Fibroblast of lung (primary cell): ENCODE results near the gene GFPT2. TPM values are rescaled to one million over a fixed set of nuclear protein-coding genes. Genes with fewer than 3 reads are reported as not detected.
A peak's percentile ranks its signal among the peaks of the same experiment; 100 is the strongest.

Experiments used
- DNase-seq, 2 donors: peaks; one replicate each; pipeline versions ENCODE4 v3.0.0 to v3.0.0-alpha.2; 2010; ENCODE audit warnings: low read depth in 2 of 2
- H2AFZ ChIP-seq: 2 replicates; pipeline ENCODE4 v1.5.1; 2012; ENCODE audit warnings: low read length, control low read depth, inconsistent platforms
- H3K27ac ChIP-seq: 2 replicates; pipeline ENCODE4 v1.5.1; 2011; ENCODE audit warnings: low read length, control low read depth; ENCODE audit not compliant: insufficient read depth
- H3K27me3 ChIP-seq: 2 replicates; pipeline ENCODE4 v1.5.1; 2011; ENCODE audit warnings: mild to moderate bottlenecking, low read length; ENCODE audit not compliant: control insufficient read depth, insufficient read depth
- H3K36me3 ChIP-seq: 2 replicates; pipeline ENCODE4 v1.5.1; 2011; ENCODE audit warnings: low read length; ENCODE audit not compliant: control insufficient read depth, insufficient read depth
- H3K4me1 ChIP-seq: 2 replicates; pipeline ENCODE4 v1.5.1; 2011; ENCODE audit warnings: low read length; ENCODE audit not compliant: control insufficient read depth, insufficient read depth; ENCODE audit errors: extremely low read depth
- H3K4me2 ChIP-seq: 2 replicates; pipeline ENCODE4 v1.5.1; 2011; ENCODE audit warnings: low read length, control low read depth; ENCODE audit not compliant: insufficient read depth; ENCODE audit errors: extremely low read depth
- H3K4me3 ChIP-seq, 4 experiments: fragments of 200-600 bp in 1 of 4; sonication (generic) in 1 of 4; replicated peaks in 1 of 4; 2 replicates each; pipeline ENCODE4 v1.5.1; 2011 to 2016; ENCODE audit warnings: low read length in 4 of 4, low read depth in 3 of 4, mild to moderate bottlenecking in 3 of 4, control low read depth in 2 of 4, inconsistent platforms in 1 of 4, mixed read lengths in 1 of 4; ENCODE audit not compliant: insufficient read depth in 1 of 4; ENCODE audit errors: control extremely low read depth in 1 of 4
- H3K79me2 ChIP-seq: 2 replicates; pipeline ENCODE4 v1.5.1; 2012; ENCODE audit warnings: mild to moderate bottlenecking, low read length, inconsistent platforms; ENCODE audit not compliant: control insufficient read depth, insufficient read depth
- H3K9ac ChIP-seq: 2 replicates; pipeline ENCODE4 v1.5.1; 2011; ENCODE audit warnings: mild to moderate bottlenecking, low read length, control low read depth; ENCODE audit not compliant: insufficient read depth
- H3K9me3 ChIP-seq: 2 replicates; pipeline ENCODE4 v1.5.1; 2012; ENCODE audit warnings: low read depth, low read length; ENCODE audit not compliant: control insufficient read depth, insufficient read depth
- H4K20me1 ChIP-seq: 2 replicates; pipeline ENCODE4 v1.5.1; 2011; ENCODE audit warnings: low read length; ENCODE audit not compliant: control insufficient read depth, insufficient read depth; ENCODE audit errors: extremely low read depth
- EZH2 ChIP-seq: IDR thresholded peaks from 2 replicates; pipeline ENCODE4 v1.5.1; 2012; ENCODE audit warnings: low read length, control low read depth, mild to moderate bottlenecking; ENCODE audit errors: missing control alignments
- polyA minus RNA-seq: library from RNA; depleted of rRNA, polyadenylated mRNA; stranded (reverse); fragments of >200 nt; gene quantifications from 2 replicates; pipeline ENCODE4 v1.2.3, GENCODE V29; 2011; ENCODE audit warnings: low replicate concordance
- polyA plus RNA-seq, 2 donors: library from polyadenylated mRNA; depleted of rRNA in 1 of 2; stranded (reverse) in 1 of 2; unstranded in 1 of 2; fragments of >200 nt; gene quantifications; 2 replicates each; pipeline ENCODE4 v1.2.1, GENCODE V29; 2011 to 2012; ENCODE audit warnings: missing spikeins in 1 of 2
- total RNA-seq: library from RNA; depleted of rRNA; stranded (reverse); fragments of >200 nt; gene quantifications from 2 replicates; pipeline ENCODE4 v1.2.1, GENCODE V29; 2014
- TF ChIP-seq, protein P1 (sequence below), 2 donors: IDR thresholded peaks in 1 of 2; conservative IDR thresholded peaks in 1 of 2; 1 replicate in 1 of 2; 2 replicates in 1 of 2; pipeline ENCODE4 v1.5.1; 2011 to 2012; ENCODE audit warnings: low read length in 2 of 2, control low read depth in 1 of 2, inconsistent platforms in 1 of 2, low read depth in 1 of 2, mild to moderate bottlenecking in 1 of 2

The GFPT2 gene
- total RNA-seq (19.3 and 26.7 TPM in 2 replicates), polyA plus RNA-seq (6.1 and 24.7 TPM in 2 replicates), polyA minus RNA-seq (10.3 and 33.5 TPM in 2 replicates)
- 4.5 and 19.0 TPM in 2 replicates for polyA plus RNA-seq (2012)

DNA sequence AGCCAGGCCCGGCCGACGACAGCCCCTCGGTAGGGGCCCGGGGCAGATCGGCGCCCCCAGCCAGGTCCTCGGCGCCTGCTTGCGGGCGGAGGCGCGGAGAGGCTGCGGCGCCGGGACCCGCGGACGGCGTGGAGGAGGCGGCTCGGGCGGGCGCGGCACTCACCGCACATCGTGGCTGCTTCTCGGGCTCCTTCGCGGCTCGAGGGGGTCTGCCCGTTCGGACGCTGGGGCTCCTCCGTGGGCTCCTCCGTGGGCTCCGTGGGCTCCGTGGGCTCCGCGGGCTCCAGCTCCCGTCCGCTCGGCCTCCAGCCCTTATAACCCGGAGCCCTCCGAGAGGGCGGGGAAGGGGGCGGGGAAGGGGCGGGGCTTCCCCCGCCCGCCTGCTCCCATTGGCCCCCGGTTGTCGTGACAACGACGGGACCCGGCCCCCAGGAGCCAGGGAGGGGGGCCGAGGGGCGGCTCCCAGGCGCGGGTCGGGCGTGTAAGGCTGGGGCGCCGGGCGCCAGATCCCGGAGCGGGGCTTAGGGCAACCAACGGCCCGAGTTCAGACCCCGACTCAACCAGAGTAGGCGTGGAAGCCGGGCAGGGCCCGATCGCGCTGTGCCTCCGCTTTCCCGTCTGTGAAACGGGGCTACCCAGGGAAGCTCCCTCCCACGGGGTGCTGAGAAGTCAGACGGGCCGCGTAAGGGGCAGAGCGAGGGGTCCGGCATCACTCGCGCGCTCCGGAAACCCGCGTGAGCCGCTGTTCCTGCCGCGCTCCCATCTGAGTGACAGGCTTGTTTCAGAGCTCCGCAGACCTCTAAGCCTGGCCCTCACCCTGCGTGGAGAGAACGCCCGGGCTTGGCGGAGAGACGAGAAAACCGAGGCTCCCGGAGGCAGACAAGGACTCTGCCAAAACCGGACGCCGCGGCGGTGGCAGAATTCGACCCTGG lies at the start of gene GFPT2:
GFPT2 (minus strand) TSS at position 289 of the 932 bp plus-strand sequence; CDS start at position 170, 119 bp downstream.
- Histone ChIP-seq H3K79me2 (peaks cover 3% of the 10 kb centered on the region), H2AFZ (peak within 1 kb of the TSS; percentile 75), H3K4me3 (peak within 1 kb of the TSS; percentile 65 to 78 (median 72)), H3K36me3 (no peaks in the 10 kb centered on the region), H3K27me3 (peaks cover 9% of the 10 kb centered on the region), H3K4me2 (peak within 1 kb of the TSS; percentile 85), H3K4me1 (no peaks in the 10 kb centered on the region), H3K9ac (peak within 1 kb of the TSS; percentile 50), H3K9me3 (no peaks in the 10 kb centered on the region), H3K27ac (peak within 1 kb of the TSS; percentile 20), H4K20me1 (no peaks in the 10 kb centered on the region)
- TF ChIP-seq EZH2 = no peak
- TF ChIP-seq, protein P1, sequence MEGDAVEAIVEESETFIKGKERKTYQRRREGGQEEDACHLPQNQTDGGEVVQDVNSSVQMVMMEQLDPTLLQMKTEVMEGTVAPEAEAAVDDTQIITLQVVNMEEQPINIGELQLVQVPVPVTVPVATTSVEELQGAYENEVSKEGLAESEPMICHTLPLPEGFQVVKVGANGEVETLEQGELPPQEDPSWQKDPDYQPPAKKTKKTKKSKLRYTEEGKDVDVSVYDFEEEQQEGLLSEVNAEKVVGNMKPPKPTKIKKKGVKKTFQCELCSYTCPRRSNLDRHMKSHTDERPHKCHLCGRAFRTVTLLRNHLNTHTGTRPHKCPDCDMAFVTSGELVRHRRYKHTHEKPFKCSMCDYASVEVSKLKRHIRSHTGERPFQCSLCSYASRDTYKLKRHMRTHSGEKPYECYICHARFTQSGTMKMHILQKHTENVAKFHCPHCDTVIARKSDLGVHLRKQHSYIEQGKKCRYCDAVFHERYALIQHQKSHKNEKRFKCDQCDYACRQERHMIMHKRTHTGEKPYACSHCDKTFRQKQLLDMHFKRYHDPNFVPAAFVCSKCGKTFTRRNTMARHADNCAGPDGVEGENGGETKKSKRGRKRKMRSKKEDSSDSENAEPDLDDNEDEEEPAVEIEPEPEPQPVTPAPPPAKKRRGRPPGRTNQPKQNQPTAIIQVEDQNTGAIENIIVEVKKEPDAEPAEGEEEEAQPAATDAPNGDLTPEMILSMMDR (conservative IDR thresholded peaks at IDR 0.05 in 1 of 2, IDR thresholded peaks at IDR 0.05 in 1 of 2; ENCODE audit: low read depth in 1 of 2, low read length in 2 of 2) = no peak
- peak; percentile 73 to 79 for DNase-seq

DNA sequence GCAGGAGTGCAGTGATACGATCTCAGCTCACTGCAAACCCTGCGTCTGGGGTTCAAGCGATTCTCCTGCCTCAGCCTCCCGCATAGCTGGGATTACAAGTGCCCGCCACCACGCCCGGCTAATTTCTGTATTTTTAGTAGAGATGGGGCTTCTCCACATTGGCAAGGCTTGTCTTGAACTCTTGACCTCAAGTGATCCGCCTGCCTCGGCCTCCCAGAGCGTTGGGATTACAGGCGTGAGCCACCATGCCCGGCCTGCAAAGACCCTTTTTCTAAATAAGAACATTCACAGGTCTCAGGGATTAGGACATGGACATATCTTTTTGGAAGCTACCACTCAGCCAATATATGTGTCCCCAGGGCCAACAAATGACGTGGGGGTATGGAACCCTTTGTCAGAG lies 49.6 kb upstream of the GFPT2 start:
- DNase-seq = no peak
- no peaks in the 10 kb centered on the region for H4K20me1 ChIP-seq
- TF ChIP-seq, protein P1 (conservative IDR thresholded peaks at IDR 0.05 in 1 of 2, IDR thresholded peaks at IDR 0.05 in 1 of 2; ENCODE audit: low read depth in 1 of 2, low read length in 2 of 2) = no peak

DNA sequence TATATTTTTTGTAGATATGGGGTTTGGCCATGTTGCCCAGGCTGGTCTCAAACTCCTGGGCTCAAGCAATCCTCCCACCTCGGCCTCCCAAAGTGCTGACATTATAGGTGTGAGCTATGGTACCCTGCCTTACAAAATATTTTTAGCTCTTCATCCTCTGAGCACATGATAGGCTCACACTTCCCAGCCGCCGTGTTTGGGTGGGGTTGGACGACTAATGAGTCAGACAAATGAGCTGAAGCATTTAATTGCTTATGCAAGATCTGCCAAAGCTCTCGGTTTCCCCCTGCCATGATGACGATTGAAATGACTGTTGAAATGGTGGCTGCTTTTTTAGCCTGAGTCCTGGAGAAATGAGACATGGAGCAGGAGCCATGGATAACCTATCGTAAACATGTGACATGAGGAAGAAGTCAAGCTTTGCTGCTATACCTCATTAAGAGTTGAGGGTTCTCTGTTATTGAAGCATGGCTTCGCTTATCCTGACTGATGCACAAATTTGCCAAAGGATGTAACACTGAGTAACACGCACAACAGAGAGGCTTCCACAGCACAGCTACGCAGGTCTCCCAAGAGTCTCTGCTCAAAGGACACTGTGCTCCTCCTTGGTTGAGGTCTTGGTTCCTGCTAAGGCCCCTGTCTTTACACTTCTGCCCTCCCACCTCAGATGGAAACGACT lies 48.2 kb upstream of the GFPT2 start:
- H3K4me1 ChIP-seq = no peaks in the 10 kb centered on the region
- DNase-seq = no peak
- H3K36me3 ChIP-seq = no peaks in the 10 kb centered on the region
- no peaks in the 10 kb centered on the region for H3K27me3 ChIP-seq
- H3K27ac ChIP-seq = no peak overlapping the region
- H2AFZ ChIP-seq = no peak overlapping the region
- TF ChIP-seq EZH2 = no peak
- TF ChIP-seq, protein P1 (conservative IDR thresholded peaks at IDR 0.05 in 1 of 2, IDR thresholded peaks at IDR 0.05 in 1 of 2; ENCODE audit: low read depth in 1 of 2, low read length in 2 of 2) = no peak
- H3K79me2 ChIP-seq = no peaks in the 10 kb centered on the region
- H4K20me1 ChIP-seq = no peaks in the 10 kb centered on the region
- no peaks in the 10 kb centered on the region for H3K9me3 ChIP-seq
- no peak overlapping the region for H3K4me2 ChIP-seq
- H3K9ac ChIP-seq = no peak overlapping the region
- no peak overlapping the region for H3K4me3 ChIP-seq

More for the DNA sequence above, 49.6 kb upstream of the GFPT2 start:
- Histone ChIP-seq H3K4me2 (no peak overlapping the region), H3K36me3 (no peaks in the 10 kb centered on the region), H3K9ac (no peak overlapping the region), H2AFZ (no peak overlapping the region), H3K27ac (no peak overlapping the region), H3K27me3 (no peaks in the 10 kb centered on the region), H3K4me1 (no peaks in the 10 kb centered on the region), H3K9me3 (no peaks in the 10 kb centered on the region), H3K4me3 (no peak overlapping the region), H3K79me2 (no peaks in the 10 kb centered on the region)
